HCT116 (cell line): ENCODE data around the gene CDCA3. TPM values are rescaled to one million over a fixed set of nuclear protein-coding genes. Genes with fewer than 3 reads are reported as not detected.

Source experiments
- ATAC-seq: fragments of 200-7000 bp; cut with Tn5 transposase; 2 replicates; pipeline ENCODE4 v1.9.1; 2020; ENCODE audit warnings: mild to moderate bottlenecking, moderate library complexity
- BruUV-seq: library from RNA; stranded (reverse); fragments of 400-500 nt; replicated peaks from 2 replicates; lab custom pipeline; 2021; lab: Mats Ljungman, UMichigan
- CTCF ChIA-PET: fragments of 300-600 bp; sonication (Branson Sonifier 250); formaldehyde crosslinking; loops from one replicate; lab custom pipeline; 2021; ENCODE audit warnings: antibody characterized with exemption; lab: Charles Lee
- POLR2A ChIA-PET: fragments of 300-600, 350-600 bp; sonication (Branson Sonifier 250); formaldehyde crosslinking; loops from one replicate; lab custom pipeline; 2021; ENCODE audit warnings: antibody characterized with exemption; lab: Charles Lee
- RAD21 ChIA-PET, 2 experiments: fragments of 300-600 bp; sonication (Branson Sonifier 250); formaldehyde crosslinking; loops; one replicate each; lab custom pipeline; 2023; ENCODE audit warnings: low total read pairs in 2 of 2; ENCODE audit not compliant: uncharacterized antibody in 2 of 2, unreplicated experiment in 2 of 2, low non-redundant PET in 1 of 2; lab: Charles Lee
- DNase-seq: peaks from one replicate; pipeline ENCODE4 v3.0.0-alpha.2; 2010; ENCODE audit warnings: low read depth, low spot score
- H2AFZ ChIP-seq: fragments of 200-600 bp; shearing (Covaris generic), sonication (generic); 2 replicates; pipeline ENCODE4 v1.6.1; 2017; ENCODE audit warnings: low read depth, mixed run types, mixed read lengths, antibody characterized with exemption, low read length; ENCODE audit not compliant: poor library complexity, severe bottlenecking
- H3K27ac ChIP-seq: 2 replicates; pipeline ENCODE4 v1.5.1; 2012; ENCODE audit warnings: low read depth, low read length
- H3K27me3 ChIP-seq: fragments of 200-600 bp; sonication (generic); 2 replicates; pipeline ENCODE4 v1.6.1; 2016; ENCODE audit warnings: mixed run types, low read length, mixed read lengths; ENCODE audit not compliant: insufficient read depth
- H3K36me3 ChIP-seq, 2 experiments: fragments of 200-500 bp in 1 of 2; fragments of 200-600 bp in 1 of 2; sonication (Bioruptor generic) in 1 of 2; sonication (generic) in 1 of 2; 2 replicates each; pipeline versions ENCODE4 v1.5.1 to v1.6.1; 2014 to 2016; ENCODE audit warnings: low read length in 2 of 2, inconsistent platforms in 1 of 2, mixed read lengths in 1 of 2, mixed run types in 1 of 2; ENCODE audit not compliant: insufficient read depth in 2 of 2, control insufficient read depth in 1 of 2
- H3K4me1 ChIP-seq, 2 experiments: fragments of 200-600 bp in 1 of 2; sonication (generic) in 1 of 2; 2 replicates each; pipeline versions ENCODE4 v1.5.1 to v1.6.1; 2012 to 2017; ENCODE audit warnings: low read length in 2 of 2, inconsistent platforms in 1 of 2, mild to moderate bottlenecking in 1 of 2, mixed read lengths in 1 of 2, mixed run types in 1 of 2, moderate library complexity in 1 of 2; ENCODE audit not compliant: insufficient read depth in 2 of 2, control insufficient read depth in 1 of 2
- H3K4me2 ChIP-seq: fragments of 200-600 bp; sonication (generic); 2 replicates; pipeline ENCODE4 v1.6.1; 2017; ENCODE audit warnings: mixed run types, low read length, mixed read lengths
- H3K4me3 ChIP-seq, 2 experiments: fragments of 200-600 bp in 1 of 2; sonication (generic) in 1 of 2; replicated peaks in 1 of 2; 2 replicates each; pipeline ENCODE4 v1.5.1; 2011 to 2016; ENCODE audit warnings: low read length in 2 of 2, control low read depth in 1 of 2, low read depth in 1 of 2, mild to moderate bottlenecking in 1 of 2, mixed read lengths in 1 of 2, mixed run types in 1 of 2
- H3K79me2 ChIP-seq: fragments of 200-600 bp; sonication (generic); 2 replicates; pipeline ENCODE4 v1.6.1; 2017; ENCODE audit warnings: mild to moderate bottlenecking, mixed run types, low read length, moderate library complexity, mixed read lengths; ENCODE audit not compliant: insufficient read depth
- H3K9ac ChIP-seq: fragments of 200-600 bp; sonication (generic); 2 replicates; pipeline ENCODE4 v1.6.1; 2016; ENCODE audit warnings: low read length, mixed read lengths
- H3K9me2 ChIP-seq: fragments of 200-600 bp; sonication (generic), shearing (Covaris generic); 2 replicates; pipeline ENCODE4 v1.6.1; 2017; ENCODE audit warnings: mixed run types, mild to moderate bottlenecking, moderate library complexity; ENCODE audit not compliant: insufficient read depth
- H3K9me3 ChIP-seq, 2 experiments: fragments of 200-500 bp in 1 of 2; fragments of 200-600 bp in 1 of 2; sonication (Bioruptor generic) in 1 of 2; sonication (generic) in 1 of 2; 2 replicates each; pipeline ENCODE4 v1.6.1; 2014 to 2017; ENCODE audit warnings: low read length in 2 of 2, mixed read lengths in 2 of 2, inconsistent platforms in 1 of 2, low read depth in 1 of 2, mild to moderate bottlenecking in 1 of 2, mixed run types in 1 of 2, moderate library complexity in 1 of 2; ENCODE audit not compliant: control insufficient read depth in 1 of 2, insufficient read depth in 1 of 2
- H4K20me1 ChIP-seq: fragments of 200-600 bp; sonication (generic), shearing (Covaris generic); 2 replicates; pipeline ENCODE4 v1.6.1; 2017; ENCODE audit warnings: mixed run types, mild to moderate bottlenecking, moderate library complexity; ENCODE audit not compliant: insufficient read depth
- FOSL1 ChIP-seq: IDR thresholded peaks from 2 replicates; pipeline ENCODE4 v1.6.1; 2012; ENCODE audit warnings: low read depth
- POLR2A ChIP-seq: IDR thresholded peaks from 2 replicates; pipeline ENCODE4 v1.7.0; 2011; ENCODE audit warnings: borderline replicate concordance; ENCODE audit not compliant: insufficient read depth, insufficient read length; ENCODE audit errors: extremely low read depth
- POLR2AphosphoS5 ChIP-seq: IDR thresholded peaks from 2 replicates; pipeline ENCODE4 v1.6.1; 2011; ENCODE audit warnings: mild to moderate bottlenecking, low read depth, low read length, moderate library complexity
- SIN3A ChIP-seq: IDR thresholded peaks from 2 replicates; pipeline ENCODE4 v1.6.1; 2012; ENCODE audit warnings: low read depth
- TCF7L2 ChIP-seq: IDR thresholded peaks from 2 replicates; pipeline ENCODE4 v1.7.0; 2011; ENCODE audit warnings: borderline replicate concordance, inconsistent platforms; ENCODE audit not compliant: insufficient read depth, insufficient read length; ENCODE audit errors: extremely low read depth
- ZFX ChIP-seq: fragments of 450-650 bp; IDR thresholded peaks from 2 replicates; pipeline ENCODE4 v1.6.1; 2017
- intact Hi-C: fragments of 100-400 bp; cut with micrococcal nuclease; formaldehyde crosslinking; loops from 2 replicates; pipeline ENCODE4 v1.10.0; 2022
- total RNA-seq: library from RNA; stranded (reverse); gene quantifications from one replicate; pipeline ENCODE4 v1.2.1, GENCODE V29; 2021; ENCODE audit not compliant: unreplicated experiment

Gene CDCA3
- total RNA-seq, 1 experiment from 2014 or later: 63.0 TPM

DNA sequence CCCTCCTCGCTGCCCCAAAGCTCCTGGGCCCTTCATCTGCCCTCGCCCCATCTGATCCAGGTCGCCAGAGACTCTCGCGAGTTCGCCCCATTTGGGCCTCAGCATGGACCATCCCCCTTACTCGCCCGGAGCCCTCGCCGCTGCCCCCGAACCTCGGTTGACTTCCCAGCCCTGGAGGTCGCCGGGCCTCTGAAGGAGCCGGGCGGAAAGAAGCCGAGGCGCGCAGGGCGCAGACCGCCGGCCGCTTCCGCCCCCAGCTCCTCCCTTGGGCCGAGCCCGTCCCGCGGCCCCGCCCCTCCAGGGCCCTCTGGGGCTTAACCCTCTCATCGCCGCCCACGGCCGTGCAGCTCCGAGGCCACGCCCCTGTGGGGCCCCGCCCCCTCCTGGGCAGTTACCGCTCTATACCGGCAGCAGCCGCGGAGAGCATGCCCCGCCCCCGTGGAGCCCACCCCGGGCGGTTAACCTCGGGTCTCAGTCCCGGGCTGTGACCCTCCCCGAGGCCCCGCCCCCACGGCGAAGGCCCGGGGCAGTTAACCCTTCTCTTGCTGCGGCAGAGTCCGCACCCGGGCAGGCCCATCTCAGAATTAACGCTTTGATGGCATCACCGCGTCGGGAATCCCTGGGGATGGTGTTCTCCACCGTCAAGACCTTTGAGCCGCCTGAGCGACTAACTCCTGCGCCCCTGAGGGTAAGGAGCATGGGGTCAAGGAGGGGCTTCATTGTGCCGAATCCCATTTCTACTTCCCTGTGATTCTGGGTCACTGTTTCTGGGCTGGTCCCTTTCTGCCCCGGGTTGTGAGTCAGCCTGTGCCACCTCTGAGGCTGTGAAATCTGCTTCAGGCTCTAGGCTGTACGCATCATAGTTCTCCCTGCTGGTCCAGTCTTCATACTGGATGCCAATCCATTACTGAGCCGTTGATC is 22.3 kb upstream of the CDCA3 start, which contains the start of gene SPSB2:
TSS of gene SPSB2 (minus strand) at position 210 of the 921 bp plus-strand sequence. CDS start 402 bp downstream, outside the sequence.
- POLR2A ChIA-PET: interaction anchor here (1.1 to 10.9 kb wide), 10 partner anchors 8 to 150 kb away, joined by 3 to 186 read pairs (median 10); partner anchors contain the start of genes C12orf57, CDCA3, COPS7A and RNU7-1
- no peaks in the 10 kb centered on the region for H3K9me3 ChIP-seq
- BruUV-seq: no TSS peak
- H3K4me1 ChIP-seq: peaks cover 23 to 50% of the 10 kb centered on the region in 2 experiments
- DNase-seq (peak; percentile 89), ATAC-seq (peak; percentile 79)
- H3K27ac ChIP-seq: peak within 1 kb of the TSS; percentile 96
- H3K9me2 ChIP-seq: no peaks in the 10 kb centered on the region
- H2AFZ ChIP-seq: no peak within 1 kb of the TSS
- H3K27me3 ChIP-seq: no peaks in the 10 kb centered on the region
- peak; percentile 35 for TF ChIP-seq TCF7L2
- peak; percentile 87 for TF ChIP-seq POLR2AphosphoS5
- TF ChIP-seq FOSL1: no peak
- TF ChIP-seq ZFX: peak; percentile 63; the same call in 1 of the 2 replicates
- no peak for TF ChIP-seq SIN3A
- TF ChIP-seq POLR2A: peak; percentile 35
- peak within 1 kb of the TSS; percentile 86 for H3K9ac ChIP-seq
- peaks cover 44% of the 10 kb centered on the region for H3K79me2 ChIP-seq
- H3K36me3 ChIP-seq: peaks cover 8 to 33% of the 10 kb centered on the region in 2 experiments; a peak in 3 of 4 replicates
- RAD21 ChIA-PET: interaction anchor here (0.9 to 1.3 kb wide), 4 partner anchors 18 to 52 kb away, joined by 3 to 5 read pairs (median 4); partner anchors contain the start of gene USP5 (in 1 of the 2)
- intact Hi-C loops: loop anchor here (1.0 to 5.0 kb wide), 4 partner anchors 54 to 764 kb away; partner anchors contain the start of gene ATN1
- peaks cover 12% of the 10 kb centered on the region; the same call in 1 of the 2 replicates for H4K20me1 ChIP-seq
- peak within 1 kb of the TSS; percentile 73 to 92 for H3K4me3 ChIP-seq
- H3K4me2 ChIP-seq: peak within 1 kb of the TSS; percentile 92
- CTCF ChIA-PET: interaction anchor here (0.6 to 4.1 kb wide), 27 partner anchors 8 to 316 kb away, joined by 3 to 30 read pairs (median 6); partner anchors contain the start of genes C12orf57, C1RL, CDCA3 and COPS7A
